Measurements from ENCODE around the gene GALNT7.
A peak's percentile ranks its signal among the peaks of the same experiment; 100 is the strongest.

Gene GALNT7

GRCh38 chr4:173281406-173282255, 113.0 kb downstream of the GALNT7 start:
- no peak overlapping the region for H3K9ac ChIP-seq (ENCODE audit: low read depth in 1 of 2, low read length in 2 of 2)
- peaks cover 20 to 26% of the 10 kb centered on the region in 2 donors for H3K9me3 ChIP-seq (ENCODE audit: control insufficient read depth in 1 of 2, low read length in 2 of 2)
- H3K27me3 ChIP-seq (ENCODE audit: control insufficient read depth in 1 of 2, insufficient read depth in 2 of 2, low read length in 2 of 2) = no peaks in the 10 kb centered on the region
- H3K4me3 ChIP-seq (ENCODE audit: low read depth in 1 of 2, low read length in 2 of 2) = no peak overlapping the region
- no peak overlapping the region for H3K27ac ChIP-seq (ENCODE audit: low read depth, low read length)
- H3K36me3 ChIP-seq (ENCODE audit: control insufficient read depth in 1 of 2, insufficient read depth in 2 of 2, low read length in 2 of 2) = peaks cover 3 to 18% of the 10 kb centered on the region in 2 donors
- no peaks in the 10 kb centered on the region for H3K4me1 ChIP-seq (ENCODE audit: control insufficient read depth in 1 of 2, insufficient read depth in 2 of 2, low read length in 2 of 2)

GRCh38 chr4:173282256-173282562, 113.6 kb downstream of the GALNT7 start:
- Histone ChIP-seq H3K9me3 (ENCODE audit: control insufficient read depth in 1 of 2, low read length in 2 of 2) (peaks cover 22 to 29% of the 10 kb centered on the region in 2 donors), H3K4me1 (ENCODE audit: control insufficient read depth in 1 of 2, insufficient read depth in 2 of 2, low read length in 2 of 2) (no peaks in the 10 kb centered on the region), H3K4me3 (ENCODE audit: low read depth in 1 of 2, low read length in 2 of 2) (no peak overlapping the region), H3K27ac (ENCODE audit: low read depth, low read length) (no peak overlapping the region), H3K36me3 (ENCODE audit: control insufficient read depth in 1 of 2, insufficient read depth in 2 of 2, low read length in 2 of 2) (peaks cover 3 to 20% of the 10 kb centered on the region in 2 donors), H3K27me3 (ENCODE audit: control insufficient read depth in 1 of 2, insufficient read depth in 2 of 2, low read length in 2 of 2) (no peaks in the 10 kb centered on the region), H3K9ac (ENCODE audit: low read depth in 1 of 2, low read length in 2 of 2) (no peak overlapping the region)

- Histone ChIP-seq H3K4me3 (ENCODE audit: low read depth in 1 of 2, low read length in 2 of 2) (no peak overlapping the region), H3K9ac (ENCODE audit: low read depth in 1 of 2, low read length in 2 of 2) (no peak overlapping the region), H3K27ac (ENCODE audit: low read depth, low read length) (no peak overlapping the region), H3K4me1 (ENCODE audit: control insufficient read depth in 1 of 2, insufficient read depth in 2 of 2, low read length in 2 of 2) (no peaks in the 10 kb centered on the region), H3K36me3 (ENCODE audit: control insufficient read depth in 1 of 2, insufficient read depth in 2 of 2, low read length in 2 of 2) (peaks cover 3 to 20% of the 10 kb centered on the region in 2 donors), H3K9me3 (ENCODE audit: control insufficient read depth in 1 of 2, low read length in 2 of 2) (peaks cover 25 to 33% of the 10 kb centered on the region in 2 donors), H3K27me3 (ENCODE audit: control insufficient read depth in 1 of 2, insufficient read depth in 2 of 2, low read length in 2 of 2) (no peaks in the 10 kb centered on the region)
These were observed 114.0 kb downstream of the GALNT7 start for GRCh38 chr4:173282626-173283025.

GRCh38 chr4:173284463-173284862, 115.9 kb downstream of the GALNT7 start:
- Histone ChIP-seq H3K27me3 (ENCODE audit: control insufficient read depth in 1 of 2, insufficient read depth in 2 of 2, low read length in 2 of 2) (no peaks in the 10 kb centered on the region), H3K9ac (ENCODE audit: low read depth in 1 of 2, low read length in 2 of 2) (no peak overlapping the region), H3K4me3 (ENCODE audit: low read depth in 1 of 2, low read length in 2 of 2) (no peak overlapping the region), H3K9me3 (ENCODE audit: control insufficient read depth in 1 of 2, low read length in 2 of 2) (peaks cover 25 to 33% of the 10 kb centered on the region in 2 donors), H3K36me3 (ENCODE audit: control insufficient read depth in 1 of 2, insufficient read depth in 2 of 2, low read length in 2 of 2) (peaks cover 3 to 20% of the 10 kb centered on the region in 2 donors), H3K27ac (ENCODE audit: low read depth, low read length) (no peak overlapping the region), H3K4me1 (ENCODE audit: control insufficient read depth in 1 of 2, insufficient read depth in 2 of 2, low read length in 2 of 2) (peaks cover 0 to 10% of the 10 kb centered on the region in 2 donors)

- no peaks in the 10 kb centered on the region for H3K27me3 ChIP-seq (ENCODE audit: control insufficient read depth in 1 of 2, insufficient read depth in 2 of 2, low read length in 2 of 2)
These were observed 118.9 kb downstream of the GALNT7 start for GRCh38 chr4:173287486-173287885.

GRCh38 chr4:173288296-173288695, 119.7 kb downstream of the GALNT7 start:
- Histone ChIP-seq H3K27me3 (ENCODE audit: control insufficient read depth in 1 of 2, insufficient read depth in 2 of 2, low read length in 2 of 2) (no peaks in the 10 kb centered on the region), H3K9ac (ENCODE audit: low read depth in 1 of 2, low read length in 2 of 2) (no peak overlapping the region)

More at GRCh38 chr4:173287486-173287885, 118.9 kb downstream of the GALNT7 start:
- no peak overlapping the region for H3K9ac ChIP-seq (ENCODE audit: low read depth in 1 of 2, low read length in 2 of 2)
- peaks cover 0 to 15% of the 10 kb centered on the region in 2 donors for H3K4me1 ChIP-seq (ENCODE audit: control insufficient read depth in 1 of 2, insufficient read depth in 2 of 2, low read length in 2 of 2)
- H3K9me3 ChIP-seq (ENCODE audit: control insufficient read depth in 1 of 2, low read length in 2 of 2) = peaks cover 25 to 33% of the 10 kb centered on the region in 2 donors
- no peak overlapping the region for H3K4me3 ChIP-seq (ENCODE audit: low read depth in 1 of 2, low read length in 2 of 2)
- H3K27ac ChIP-seq (ENCODE audit: low read depth, low read length) = no peak overlapping the region
- H3K36me3 ChIP-seq (ENCODE audit: control insufficient read depth in 1 of 2, insufficient read depth in 2 of 2, low read length in 2 of 2) = peaks cover 3 to 11% of the 10 kb centered on the region in 2 donors

GRCh38 chr4:173288698-173289352, 120.2 kb downstream of the GALNT7 start:
- peaks cover 6 to 15% of the 10 kb centered on the region in 2 donors for H3K36me3 ChIP-seq (ENCODE audit: control insufficient read depth in 1 of 2, insufficient read depth in 2 of 2, low read length in 2 of 2)
- no peaks in the 10 kb centered on the region for H3K27me3 ChIP-seq (ENCODE audit: control insufficient read depth in 1 of 2, insufficient read depth in 2 of 2, low read length in 2 of 2)
- H3K4me3 ChIP-seq (ENCODE audit: low read depth in 1 of 2, low read length in 2 of 2) = peak overlapping the region; percentile 31 to 45
- H3K9ac ChIP-seq (ENCODE audit: low read depth in 1 of 2, low read length in 2 of 2) = no peak overlapping the region
- H3K4me1 ChIP-seq (ENCODE audit: control insufficient read depth in 1 of 2, insufficient read depth in 2 of 2, low read length in 2 of 2) = peaks cover 0 to 15% of the 10 kb centered on the region in 2 donors
- H3K27ac ChIP-seq (ENCODE audit: low read depth, low read length) = no peak overlapping the region
- peaks cover 19 to 33% of the 10 kb centered on the region in 2 donors for H3K9me3 ChIP-seq (ENCODE audit: control insufficient read depth in 1 of 2, low read length in 2 of 2)

More at GRCh38 chr4:173288296-173288695, 119.7 kb downstream of the GALNT7 start:
- Histone ChIP-seq H3K9me3 (ENCODE audit: control insufficient read depth in 1 of 2, low read length in 2 of 2) (peaks cover 21 to 33% of the 10 kb centered on the region in 2 donors), H3K27ac (ENCODE audit: low read depth, low read length) (no peak overlapping the region), H3K4me3 (ENCODE audit: low read depth in 1 of 2, low read length in 2 of 2) (no peak overlapping the region), H3K4me1 (ENCODE audit: control insufficient read depth in 1 of 2, insufficient read depth in 2 of 2, low read length in 2 of 2) (peaks cover 0 to 15% of the 10 kb centered on the region in 2 donors), H3K36me3 (ENCODE audit: control insufficient read depth in 1 of 2, insufficient read depth in 2 of 2, low read length in 2 of 2) (peaks cover 3 to 11% of the 10 kb centered on the region in 2 donors)

- Histone ChIP-seq H3K4me1 (ENCODE audit: control insufficient read depth in 1 of 2, insufficient read depth in 2 of 2, low read length in 2 of 2) (peaks cover 0 to 15% of the 10 kb centered on the region in 2 donors), H3K9me3 (ENCODE audit: control insufficient read depth in 1 of 2, low read length in 2 of 2) (peaks cover 16 to 28% of the 10 kb centered on the region in 2 donors), H3K9ac (ENCODE audit: low read depth in 1 of 2, low read length in 2 of 2) (no peak overlapping the region), H3K27ac (ENCODE audit: low read depth, low read length) (no peak overlapping the region), H3K36me3 (ENCODE audit: control insufficient read depth in 1 of 2, insufficient read depth in 2 of 2, low read length in 2 of 2) (peaks cover 7 to 17% of the 10 kb centered on the region in 2 donors), H3K27me3 (ENCODE audit: control insufficient read depth in 1 of 2, insufficient read depth in 2 of 2, low read length in 2 of 2) (no peaks in the 10 kb centered on the region), H3K4me3 (ENCODE audit: low read depth in 1 of 2, low read length in 2 of 2) (peak overlapping the region; percentile 31 to 45)
These were observed 120.7 kb downstream of the GALNT7 start for GRCh38 chr4:173289353-173289727.

- peaks cover 8 to 15% of the 10 kb centered on the region in 2 donors for H3K36me3 ChIP-seq (ENCODE audit: control insufficient read depth in 1 of 2, insufficient read depth in 2 of 2, low read length in 2 of 2)
- no peak overlapping the region for H3K9ac ChIP-seq (ENCODE audit: low read depth in 1 of 2, low read length in 2 of 2)
- peaks cover 6 to 7% of the 10 kb centered on the region in 2 donors for H3K9me3 ChIP-seq (ENCODE audit: control insufficient read depth in 1 of 2, low read length in 2 of 2)
- H3K27ac ChIP-seq (ENCODE audit: low read depth, low read length) = no peak overlapping the region
- H3K4me1 ChIP-seq (ENCODE audit: control insufficient read depth in 1 of 2, insufficient read depth in 2 of 2, low read length in 2 of 2) = peaks cover 0 to 15% of the 10 kb centered on the region in 2 donors
- no peaks in the 10 kb centered on the region for H3K27me3 ChIP-seq (ENCODE audit: control insufficient read depth in 1 of 2, insufficient read depth in 2 of 2, low read length in 2 of 2)
- no peak overlapping the region for H3K4me3 ChIP-seq (ENCODE audit: low read depth in 1 of 2, low read length in 2 of 2)
These were observed 123.3 kb downstream of the GALNT7 start for GRCh38 chr4:173291899-173292298.

- H3K4me3 ChIP-seq (ENCODE audit: low read depth in 1 of 2, low read length in 2 of 2) = no peak overlapping the region
- peaks cover 0 to 13% of the 10 kb centered on the region in 2 donors for H3K4me1 ChIP-seq (ENCODE audit: control insufficient read depth in 1 of 2, insufficient read depth in 2 of 2, low read length in 2 of 2)
- no peak overlapping the region for H3K9ac ChIP-seq (ENCODE audit: low read depth in 1 of 2, low read length in 2 of 2)
- H3K27ac ChIP-seq (ENCODE audit: low read depth, low read length) = no peak overlapping the region
- H3K9me3 ChIP-seq (ENCODE audit: control insufficient read depth in 1 of 2, low read length in 2 of 2) = no peaks in the 10 kb centered on the region
- H3K27me3 ChIP-seq (ENCODE audit: control insufficient read depth in 1 of 2, insufficient read depth in 2 of 2, low read length in 2 of 2) = no peaks in the 10 kb centered on the region
- H3K36me3 ChIP-seq (ENCODE audit: control insufficient read depth in 1 of 2, insufficient read depth in 2 of 2, low read length in 2 of 2) = peaks cover 11 to 27% of the 10 kb centered on the region in 2 donors
These were observed 125.1 kb downstream of the GALNT7 start for GRCh38 chr4:173293663-173294062.
